ENCODE measurements around the gene LHPP.

The LHPP gene

DNA sequence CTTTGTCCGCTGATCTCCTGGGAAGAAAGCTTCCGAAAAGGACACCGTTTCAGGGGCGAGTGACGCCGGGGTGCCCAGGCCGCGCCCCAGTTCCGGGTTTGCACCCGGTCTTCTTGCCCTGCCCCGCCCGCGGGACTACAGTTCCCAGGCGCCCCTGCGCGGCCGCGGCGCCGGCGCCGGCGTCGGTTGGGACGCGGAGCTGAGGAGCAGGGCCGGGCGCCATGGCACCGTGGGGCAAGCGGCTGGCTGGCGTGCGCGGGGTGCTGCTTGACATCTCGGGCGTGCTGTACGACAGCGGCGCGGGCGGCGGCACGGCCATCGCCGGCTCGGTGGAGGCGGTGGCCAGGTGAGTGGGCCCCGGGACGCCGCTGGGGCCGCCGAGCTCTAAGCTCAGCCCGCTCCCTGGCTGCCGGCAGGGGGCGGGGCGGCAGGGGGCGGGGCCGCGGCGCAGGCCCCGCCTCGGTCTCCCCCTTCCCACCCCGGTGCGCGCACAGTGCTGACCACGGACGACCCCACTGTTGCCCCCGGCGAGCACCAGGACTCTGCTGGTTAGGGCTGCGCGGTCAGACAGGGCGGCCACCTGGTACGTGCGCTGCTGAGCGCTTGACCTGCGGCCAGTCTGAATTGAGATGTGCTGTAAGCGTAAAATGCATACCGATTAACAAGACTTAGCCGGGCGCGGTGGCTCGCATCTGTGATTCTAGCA lies at the start of gene LHPP:
Gene LHPP (plus strand): TSS at position 182 of the 706 bp plus-strand sequence. CDS start 40 bp downstream, at position 222.
- TF ChIP-seq, protein P1, sequence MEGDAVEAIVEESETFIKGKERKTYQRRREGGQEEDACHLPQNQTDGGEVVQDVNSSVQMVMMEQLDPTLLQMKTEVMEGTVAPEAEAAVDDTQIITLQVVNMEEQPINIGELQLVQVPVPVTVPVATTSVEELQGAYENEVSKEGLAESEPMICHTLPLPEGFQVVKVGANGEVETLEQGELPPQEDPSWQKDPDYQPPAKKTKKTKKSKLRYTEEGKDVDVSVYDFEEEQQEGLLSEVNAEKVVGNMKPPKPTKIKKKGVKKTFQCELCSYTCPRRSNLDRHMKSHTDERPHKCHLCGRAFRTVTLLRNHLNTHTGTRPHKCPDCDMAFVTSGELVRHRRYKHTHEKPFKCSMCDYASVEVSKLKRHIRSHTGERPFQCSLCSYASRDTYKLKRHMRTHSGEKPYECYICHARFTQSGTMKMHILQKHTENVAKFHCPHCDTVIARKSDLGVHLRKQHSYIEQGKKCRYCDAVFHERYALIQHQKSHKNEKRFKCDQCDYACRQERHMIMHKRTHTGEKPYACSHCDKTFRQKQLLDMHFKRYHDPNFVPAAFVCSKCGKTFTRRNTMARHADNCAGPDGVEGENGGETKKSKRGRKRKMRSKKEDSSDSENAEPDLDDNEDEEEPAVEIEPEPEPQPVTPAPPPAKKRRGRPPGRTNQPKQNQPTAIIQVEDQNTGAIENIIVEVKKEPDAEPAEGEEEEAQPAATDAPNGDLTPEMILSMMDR (IDR thresholded peaks at IDR 0.05; ENCODE audit: low read depth, low read length) = no peak
- DNase-seq (ENCODE audit: extremely low read depth, low read depth) = peak; percentile 11

DNA sequence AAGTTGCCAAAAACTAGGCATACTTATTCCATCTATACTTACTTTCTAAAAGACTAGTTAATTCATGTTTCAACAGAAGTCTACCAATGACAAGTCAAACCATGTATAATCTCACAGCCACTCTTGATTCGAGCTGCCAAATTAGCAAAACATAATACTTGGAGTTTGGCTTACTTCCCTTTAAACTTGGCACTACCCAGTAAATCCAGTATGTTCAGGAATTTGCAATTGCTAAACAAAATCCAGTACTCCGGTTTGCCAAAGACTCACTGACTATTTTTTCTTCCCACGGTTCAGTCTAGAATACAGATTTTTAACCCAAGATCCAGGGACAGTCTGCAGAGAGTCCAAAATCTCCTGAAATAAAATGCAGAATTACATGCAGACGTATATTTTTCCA lies 47.5 kb upstream of the LHPP start:
- TF ChIP-seq, protein P1 (IDR thresholded peaks at IDR 0.05; ENCODE audit: low read depth, low read length) = no peak
- peak; percentile 28 for DNase-seq (ENCODE audit: extremely low read depth, low read depth)

GRCh38 chr10:124415210-124415609 lies 46.4 kb upstream of the LHPP start:
- TF ChIP-seq, protein P1 (IDR thresholded peaks at IDR 0.05; ENCODE audit: low read depth, low read length) = no peak
- no peak for DNase-seq (ENCODE audit: extremely low read depth, low read depth)

DNA sequence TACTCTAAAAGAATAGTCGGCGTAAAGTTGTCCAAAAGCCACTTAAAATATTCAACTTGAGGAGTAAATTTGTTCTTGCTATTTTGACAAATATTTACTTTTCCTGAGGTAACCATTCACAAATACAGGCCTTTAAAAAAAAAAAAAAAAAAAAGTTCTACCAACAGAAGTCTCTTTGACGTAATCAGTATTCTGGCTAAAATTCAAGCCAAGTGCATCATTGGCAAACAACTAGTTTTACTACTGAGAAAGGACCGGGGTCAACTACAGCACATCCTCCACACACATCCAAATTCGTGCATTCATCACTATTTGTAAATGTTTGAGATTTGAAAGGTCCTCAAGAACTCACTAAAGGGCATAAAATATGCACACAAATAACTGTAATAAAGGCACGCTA lies 44.9 kb upstream of the LHPP start:
- peak; percentile 27 for DNase-seq (ENCODE audit: extremely low read depth, low read depth)
- TF ChIP-seq, protein P1 (IDR thresholded peaks at IDR 0.05; ENCODE audit: low read depth, low read length) = no peak

DNA sequence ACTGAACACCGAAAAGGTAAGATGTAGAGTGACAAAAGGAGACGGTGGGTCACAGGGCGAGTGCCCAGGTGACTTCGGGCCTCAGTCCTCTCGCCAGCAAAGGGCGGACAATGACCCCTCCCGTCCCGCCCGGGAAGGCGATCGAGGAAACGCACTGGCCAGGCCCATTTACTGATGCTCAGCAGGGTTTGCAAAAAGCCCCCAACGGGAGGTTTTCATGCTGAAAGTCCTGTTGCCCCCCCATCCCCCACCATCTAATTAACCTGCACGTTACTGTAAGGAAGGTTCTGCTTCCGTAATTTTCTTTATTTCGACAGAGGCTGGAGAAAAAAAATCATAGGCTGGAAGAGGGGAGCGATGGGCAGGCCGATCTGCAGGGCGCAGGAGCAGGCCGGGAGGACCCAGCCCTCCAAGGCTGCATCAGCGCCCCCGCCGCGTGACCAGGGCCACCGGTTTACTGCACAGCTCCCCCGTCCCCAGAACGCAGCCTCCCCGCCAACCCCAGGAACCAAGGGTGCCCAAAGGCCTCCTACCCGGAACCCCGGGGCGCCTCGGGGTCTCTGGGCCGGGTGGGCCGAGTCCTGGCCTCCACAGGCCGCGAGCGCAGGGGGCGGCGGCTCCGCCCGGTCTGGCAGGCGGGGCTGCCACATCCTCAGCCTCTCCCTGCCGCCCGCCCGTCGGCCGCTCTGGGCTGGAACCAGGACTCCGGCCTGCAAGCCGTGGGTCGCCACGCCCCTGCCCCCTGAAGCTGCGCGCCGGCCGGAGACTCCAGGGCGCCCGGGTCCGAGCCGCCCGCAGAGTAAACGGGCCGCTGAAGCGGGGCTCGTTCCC lies 43.5 kb upstream of the LHPP start:
- TF ChIP-seq, protein P1 (IDR thresholded peaks at IDR 0.05; ENCODE audit: low read depth, low read length) = peak; percentile 4
- peak; percentile 24 for DNase-seq (ENCODE audit: extremely low read depth, low read depth)

DNA sequence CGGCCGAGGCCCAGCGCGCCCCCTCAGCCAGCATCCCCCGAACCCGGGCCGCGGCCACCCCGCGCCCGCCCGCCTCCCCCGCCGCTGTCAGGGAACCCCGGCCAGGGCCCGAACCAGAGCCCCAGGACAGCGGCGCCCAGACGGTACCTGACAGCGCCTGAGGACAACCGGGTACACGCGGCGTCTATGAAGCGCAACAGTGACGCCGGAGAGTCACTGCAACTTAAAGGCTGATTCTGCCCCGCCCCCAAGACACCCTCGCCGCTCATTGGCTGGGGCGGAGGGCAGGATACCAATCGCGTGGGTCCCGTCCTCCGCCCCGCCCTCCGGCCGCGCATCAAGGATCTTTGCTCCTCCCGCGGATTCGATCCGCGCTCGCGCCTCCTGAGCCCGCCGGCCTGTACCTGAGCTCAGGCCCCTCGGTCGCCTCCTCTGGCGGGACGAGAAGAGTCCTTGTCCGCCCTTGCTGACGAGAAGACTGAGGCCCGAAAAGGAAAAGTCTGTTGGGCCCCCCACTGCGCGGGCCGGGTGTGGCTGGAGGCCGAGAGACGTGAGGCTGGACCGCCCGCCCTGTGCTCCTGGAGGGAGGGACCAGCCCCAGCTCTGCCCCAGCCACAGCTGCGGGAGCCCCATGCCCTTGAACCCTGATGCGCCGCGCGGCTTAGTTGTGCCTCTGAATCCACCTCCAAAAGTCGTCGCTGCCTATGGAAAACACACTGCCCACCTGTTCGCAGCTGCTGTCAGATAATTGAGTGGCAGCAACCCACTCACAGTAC lies 42.7 kb upstream of the LHPP start, which contains the start of gene OAT:
Gene OAT (minus strand): TSS at position 198 of the 776 bp plus-strand sequence. CDS start 6,752 bp downstream, outside the sequence.
- peak; percentile 84 for DNase-seq (ENCODE audit: extremely low read depth, low read depth)
- TF ChIP-seq, protein P1 (IDR thresholded peaks at IDR 0.05; ENCODE audit: low read depth, low read length) = peak; percentile 2; the same call in 1 of the 2 replicates
